Measurements from ENCODE around the gene NXT2. TPM values are rescaled to one million over a fixed set of nuclear protein-coding genes. Genes with fewer than 3 reads are reported as not detected.

NXT2 gene
- total RNA-seq, 1 experiment from 2014 or later: 10.7 TPM

DNA sequence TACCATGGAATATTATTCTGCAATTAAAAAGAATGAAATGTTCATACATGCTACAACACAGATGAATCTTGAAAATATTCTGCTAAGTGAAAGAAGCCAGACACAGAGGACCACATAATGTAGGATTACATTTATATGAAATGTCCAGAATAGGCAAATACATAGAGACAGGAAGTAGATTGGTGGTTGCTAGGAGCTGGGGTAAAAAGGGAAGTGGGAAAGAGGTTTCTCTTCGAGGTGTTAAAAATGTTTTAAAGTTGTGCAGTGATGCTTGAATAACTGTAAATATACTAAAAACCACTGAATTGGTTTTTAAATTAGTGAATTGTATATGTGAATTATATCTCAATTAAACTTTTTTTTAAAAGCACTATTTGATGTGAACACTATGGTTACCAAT lies 3.6 kb upstream of the NXT2 start:
- ChIA-PET POLR2A (ENCODE audit: unreplicated experiment) (no interaction called here), CTCF (no interaction called here)
- ATAC-seq (no peak), DNase-seq (no peak)
- intact Hi-C loops (cut with micrococcal nuclease): no loop called here
- Histone ChIP-seq H3K36me3 (ENCODE audit: low read depth, low read length) (no peaks in the 10 kb centered on the region), H3K9me2 (replicated peaks; ENCODE audit: low read length) (no peaks in the 10 kb centered on the region), H3K4me2 (ENCODE audit: low read length) (no peak overlapping the region), H3K79me2 (ENCODE audit: low read length) (no peaks in the 10 kb centered on the region), H4K20me1 (ENCODE audit: low read length) (no peaks in the 10 kb centered on the region), H3K27ac (ENCODE audit: low read length) (no peak overlapping the region), H3F3A (ENCODE audit: low read length, unreplicated experiment) (no peaks in the 10 kb centered on the region), H3K9me3 (ENCODE audit: low read length) (no peaks in the 10 kb centered on the region), H3K4me1 (ENCODE audit: insufficient read depth, low read length) (peaks cover 14% of the 10 kb centered on the region), H2AFZ (ENCODE audit: low read length) (no peak overlapping the region), H3K4me3 (ENCODE audit: low read length) (no peak overlapping the region), H3K9ac (ENCODE audit: low read length) (no peak overlapping the region), H3K27me3 (ENCODE audit: low read length) (no peaks in the 10 kb centered on the region; the same call in 1 of the 2 replicates)
- TF ChIP-seq EZH2phosphoT487 (IDR thresholded peaks at IDR 0.05; ENCODE audit: borderline replicate concordance, low read length) (no peak), EZH2 (IDR thresholded peaks at IDR 0.05; ENCODE audit: low read length, unreplicated experiment) (no peak)
- TF ChIP-seq, protein P1, sequence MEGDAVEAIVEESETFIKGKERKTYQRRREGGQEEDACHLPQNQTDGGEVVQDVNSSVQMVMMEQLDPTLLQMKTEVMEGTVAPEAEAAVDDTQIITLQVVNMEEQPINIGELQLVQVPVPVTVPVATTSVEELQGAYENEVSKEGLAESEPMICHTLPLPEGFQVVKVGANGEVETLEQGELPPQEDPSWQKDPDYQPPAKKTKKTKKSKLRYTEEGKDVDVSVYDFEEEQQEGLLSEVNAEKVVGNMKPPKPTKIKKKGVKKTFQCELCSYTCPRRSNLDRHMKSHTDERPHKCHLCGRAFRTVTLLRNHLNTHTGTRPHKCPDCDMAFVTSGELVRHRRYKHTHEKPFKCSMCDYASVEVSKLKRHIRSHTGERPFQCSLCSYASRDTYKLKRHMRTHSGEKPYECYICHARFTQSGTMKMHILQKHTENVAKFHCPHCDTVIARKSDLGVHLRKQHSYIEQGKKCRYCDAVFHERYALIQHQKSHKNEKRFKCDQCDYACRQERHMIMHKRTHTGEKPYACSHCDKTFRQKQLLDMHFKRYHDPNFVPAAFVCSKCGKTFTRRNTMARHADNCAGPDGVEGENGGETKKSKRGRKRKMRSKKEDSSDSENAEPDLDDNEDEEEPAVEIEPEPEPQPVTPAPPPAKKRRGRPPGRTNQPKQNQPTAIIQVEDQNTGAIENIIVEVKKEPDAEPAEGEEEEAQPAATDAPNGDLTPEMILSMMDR (conservative IDR thresholded peaks at IDR 0.05; ENCODE audit: low read depth, low read length): no peak
- no TSS peak for BruUV-seq (replicated peaks)

DNA sequence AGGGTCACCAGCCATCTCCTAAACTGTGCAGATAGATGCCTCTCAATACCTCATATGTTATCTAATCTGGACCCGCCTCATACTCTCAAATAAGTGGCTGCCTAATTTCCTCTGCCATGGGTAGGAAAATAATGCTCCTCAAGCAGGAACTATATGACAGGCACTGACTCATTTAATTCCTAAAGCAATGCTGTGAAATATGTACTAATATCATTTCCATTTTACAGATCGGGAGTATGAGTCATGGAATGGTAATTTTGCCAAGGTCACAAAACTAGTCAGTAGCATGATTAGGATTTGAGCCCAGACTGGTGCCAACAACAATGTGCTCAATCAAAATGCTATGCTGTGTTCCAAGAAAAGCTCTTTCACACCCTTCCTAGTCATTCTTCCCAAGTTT lies 3.0 kb upstream of the NXT2 start:
- Histone ChIP-seq H3K4me1 (ENCODE audit: insufficient read depth, low read length) (peaks cover 20% of the 10 kb centered on the region), H3K9me3 (ENCODE audit: low read length) (no peaks in the 10 kb centered on the region), H3K79me2 (ENCODE audit: low read length) (no peaks in the 10 kb centered on the region), H3K27me3 (ENCODE audit: low read length) (no peaks in the 10 kb centered on the region; the same call in 1 of the 2 replicates), H3F3A (ENCODE audit: low read length, unreplicated experiment) (no peaks in the 10 kb centered on the region), H3K9me2 (replicated peaks; ENCODE audit: low read length) (no peaks in the 10 kb centered on the region), H3K36me3 (ENCODE audit: low read depth, low read length) (no peaks in the 10 kb centered on the region), H3K27ac (ENCODE audit: low read length) (no peak overlapping the region), H4K20me1 (ENCODE audit: low read length) (no peaks in the 10 kb centered on the region), H3K9ac (ENCODE audit: low read length) (no peak overlapping the region), H3K4me2 (ENCODE audit: low read length) (peak overlapping the region; percentile 6; the same call in 1 of the 2 replicates), H2AFZ (ENCODE audit: low read length) (no peak overlapping the region), H3K4me3 (ENCODE audit: low read length) (no peak overlapping the region)
- no TSS peak for BruUV-seq (replicated peaks)
- no peak for TF ChIP-seq EZH2phosphoT487 (IDR thresholded peaks at IDR 0.05; ENCODE audit: borderline replicate concordance, low read length)
- TF ChIP-seq, protein P1 (conservative IDR thresholded peaks at IDR 0.05; ENCODE audit: low read depth, low read length): no peak
- TF ChIP-seq EZH2 (IDR thresholded peaks at IDR 0.05; ENCODE audit: low read length, unreplicated experiment): no peak
- intact Hi-C loops (cut with micrococcal nuclease): no loop called here
- DNase-seq (peak; percentile 69), ATAC-seq (peak; percentile 11; the same call in 1 of the 2 replicates)
- ChIA-PET CTCF (no interaction called here), POLR2A (ENCODE audit: unreplicated experiment) (no interaction called here)

DNA sequence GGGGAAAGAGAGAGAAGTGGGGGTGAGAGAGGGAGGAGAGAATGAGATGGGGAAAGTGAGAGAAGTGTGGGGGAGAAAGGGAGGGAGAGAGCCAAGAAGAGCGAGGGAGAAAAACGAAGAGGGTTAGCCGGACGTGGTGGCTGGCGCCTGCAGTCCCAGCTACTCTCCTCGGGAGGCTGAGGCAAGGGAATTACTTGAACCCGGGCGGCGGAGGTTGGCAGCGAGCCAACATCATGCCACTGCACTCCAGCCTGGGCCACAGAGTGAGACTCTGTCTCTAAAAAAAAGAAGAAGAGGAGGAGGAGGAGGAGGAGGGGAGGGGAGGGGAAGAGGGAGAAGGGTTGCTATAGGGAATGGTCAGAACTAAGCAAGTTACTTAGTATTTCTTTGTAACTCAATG lies 1.7 kb upstream of the NXT2 start:
- no peak overlapping the region for H3K4me2 ChIP-seq (ENCODE audit: low read length)
- H4K20me1 ChIP-seq (ENCODE audit: low read length): no peaks in the 10 kb centered on the region
- ChIA-PET CTCF (no interaction called here), POLR2A (ENCODE audit: unreplicated experiment) (no interaction called here)
- DNase-seq (no peak), ATAC-seq (no peak)
- H3K27me3 ChIP-seq (ENCODE audit: low read length): no peaks in the 10 kb centered on the region
- H3K79me2 ChIP-seq (ENCODE audit: low read length): no peaks in the 10 kb centered on the region
- H3K9me3 ChIP-seq (ENCODE audit: low read length): no peaks in the 10 kb centered on the region
- TF ChIP-seq, protein P1 (conservative IDR thresholded peaks at IDR 0.05; ENCODE audit: low read depth, low read length): no peak
- TF ChIP-seq EZH2phosphoT487 (IDR thresholded peaks at IDR 0.05; ENCODE audit: borderline replicate concordance, low read length) (no peak), EZH2 (IDR thresholded peaks at IDR 0.05; ENCODE audit: low read length, unreplicated experiment) (no peak)
- no TSS peak for BruUV-seq (replicated peaks)
- no peaks in the 10 kb centered on the region for H3K36me3 ChIP-seq (ENCODE audit: low read depth, low read length)
- no peaks in the 10 kb centered on the region for H3F3A ChIP-seq (ENCODE audit: low read length, unreplicated experiment)
- no peak overlapping the region for H3K9ac ChIP-seq (ENCODE audit: low read length)
- H3K9me2 ChIP-seq (replicated peaks; ENCODE audit: low read length): no peaks in the 10 kb centered on the region
- peaks cover 20% of the 10 kb centered on the region for H3K4me1 ChIP-seq (ENCODE audit: insufficient read depth, low read length)
- intact Hi-C loops (cut with micrococcal nuclease): loop anchor here (5.0 kb wide), 1 partner anchor 48 kb away; no protein-coding TSS in a partner anchor
- H3K27ac ChIP-seq (ENCODE audit: low read length): no peak overlapping the region
- no peak overlapping the region for H2AFZ ChIP-seq (ENCODE audit: low read length)
- H3K4me3 ChIP-seq (ENCODE audit: low read length): no peak overlapping the region

Measured in PC-3 (cell line).